ENCODE data around the gene SLIT3.

The SLIT3 gene

GRCh38 chr5:169049712-169050111 is 251.2 kb downstream of the SLIT3 start (continued):
- TF ChIP-seq PATZ1 (tag by site-specific recombination; IDR thresholded peaks at IDR 0.05): no peak

- POLR2A ChIA-PET: no interaction called here
- CTCF ChIA-PET: interaction anchor here (0.6 kb wide), 1 partner anchor 174 kb away, joined by 4 read pairs; no protein-coding TSS in a partner anchor
- Histone ChIP-seq H3K4me1 (ENCODE audit: control insufficient read depth, insufficient read depth, low read length) (no peaks in the 10 kb centered on the region), H3K36me3 (ENCODE audit: control insufficient read depth in 2 of 2, insufficient read depth in 1 of 2, low read length in 2 of 2) (no peaks in the 10 kb centered on the region), H3K27ac (ENCODE audit: extremely low read depth, low read depth, low read length) (no peak overlapping the region), H3K4me3 (ENCODE audit: low read depth, low read length) (no peak overlapping the region), H3K9me3 (ENCODE audit: control insufficient read depth, insufficient read depth, low read depth, low read length) (peaks cover 2% of the 10 kb centered on the region; the same call in 1 of the 2 replicates)
- TF ChIP-seq YY2 (tag by site-specific recombination; IDR thresholded peaks at IDR 0.05) (no peak), ZNF132 (tag by site-specific recombination; IDR thresholded peaks at IDR 0.05; ENCODE audit: borderline replicate concordance) (no peak), KLF9 (tag by site-specific recombination; IDR thresholded peaks at IDR 0.05; ENCODE audit: low read depth) (no peak), ZNF776 (tag by site-specific recombination; IDR thresholded peaks at IDR 0.05; ENCODE audit: borderline replicate concordance) (no peak), ZFP3 (tag by site-specific recombination; IDR thresholded peaks at IDR 0.05; ENCODE audit: low read depth) (no peak), ZBTB11 (tag by site-specific recombination; conservative IDR thresholded peaks at IDR 0.05; ENCODE audit: low read depth) (no peak), ZNF140 (tag by site-specific recombination; IDR thresholded peaks at IDR 0.05) (no peak), ZNF2 (tag by site-specific recombination; IDR thresholded peaks at IDR 0.05) (no peak), ZXDB (tag by site-specific recombination; IDR thresholded peaks at IDR 0.05) (no peak)
Measured at GRCh38 chr5:169048181-169049125, 252.5 kb downstream of the SLIT3 start.

- TF ChIP-seq GLIS2 (tag by site-specific recombination; IDR thresholded peaks at IDR 0.05) (no peak), ZNF221 (tag by site-specific recombination; IDR thresholded peaks at IDR 0.05; ENCODE audit: borderline replicate concordance) (no peak), MYNN (tag by site-specific recombination; IDR thresholded peaks at IDR 0.05; ENCODE audit: borderline replicate concordance) (no peak), PRDM4 (tag by site-specific recombination; IDR thresholded peaks at IDR 0.05) (no peak), ZNF280C (tag by site-specific recombination; IDR thresholded peaks at IDR 0.05) (no peak), ZBTB26 (tag by site-specific recombination; optimal IDR thresholded peaks at IDR 0.05) (no peak), MEIS1 (CRISPR knock-in tag; IDR thresholded peaks at IDR 0.05; ENCODE audit: borderline replicate concordance) (no peak)
- no peaks in the 10 kb centered on the region for H3K4me1 ChIP-seq (ENCODE audit: control insufficient read depth, insufficient read depth, low read length)
- H3K9me3 ChIP-seq (ENCODE audit: control insufficient read depth, insufficient read depth, low read depth, low read length): peaks cover 2% of the 10 kb centered on the region; the same call in 1 of the 2 replicates
- no peak overlapping the region for H3K27ac ChIP-seq (ENCODE audit: extremely low read depth, low read depth, low read length)
- CTCF ChIA-PET: interaction anchor here (0.6 kb wide), 1 partner anchor 78 kb away, joined by 4 read pairs; no protein-coding TSS in a partner anchor
- no peak overlapping the region for H3K4me3 ChIP-seq (ENCODE audit: low read depth, low read length)
- no peaks in the 10 kb centered on the region for H3K36me3 ChIP-seq (ENCODE audit: control insufficient read depth in 2 of 2, insufficient read depth in 1 of 2, low read length in 2 of 2)
- POLR2A ChIA-PET: no interaction called here
Measured at GRCh38 chr5:169044962-169045361, 256.0 kb downstream of the SLIT3 start.
